Prostate gland (tissue), 2 donors: Measurements from ENCODE around the gene TINAG. TPM values are rescaled to one million over a fixed set of nuclear protein-coding genes. Genes with fewer than 3 reads are reported as not detected.

ENCODE experiments used
- DNase-seq: peaks from one replicate; pipeline ENCODE4 v3.0.0-alpha.2; 2019; ENCODE audit warnings: low spot score
- H3K27ac ChIP-seq, 2 donors: fragments of 200-600 bp; sonication (generic); 2 replicates each; pipeline ENCODE4 v1.5.1; 2017 to 2019
- H3K27me3 ChIP-seq: fragments of 200-600 bp; sonication (generic); replicated peaks from 2 replicates; pipeline ENCODE4 v1.5.1; 2019; ENCODE audit not compliant: insufficient read depth
- H3K36me3 ChIP-seq, 2 donors: fragments of 200-600 bp; sonication (generic); 1 replicate in 1 of 2; 2 replicates in 1 of 2; pipeline versions ENCODE4 v1.5.1 to v1.8.1; 2017 to 2019
- H3K4me1 ChIP-seq: fragments of 200-600 bp; sonication (generic); replicated peaks from 2 replicates; pipeline ENCODE4 v1.5.1; 2019
- H3K4me3 ChIP-seq, 2 donors: fragments of 200-600 bp; sonication (generic); 2 replicates each; pipeline ENCODE4 v1.5.1; 2017 to 2019
- H3K9me3 ChIP-seq: fragments of 200-600 bp; sonication (generic); 2 replicates; pipeline ENCODE4 v1.5.1; 2017
- CTCF ChIP-seq, 4 experiments: fragments of 200-600 bp in 2 of 4; fragments of 450-650 bp in 2 of 4; sonication (generic) in 2 of 4; IDR thresholded peaks; 1 replicate in 3 of 4; 2 replicates in 1 of 4; pipeline ENCODE4 v1.5.1; 2016 to 2019; ENCODE audit warnings: antibody characterized with exemption in 4 of 4, mild to moderate bottlenecking in 2 of 4, moderate library complexity in 2 of 4
- POLR2A ChIP-seq: fragments of 450-650 bp; IDR thresholded peaks from one replicate; pipeline ENCODE4 v1.6.1; 2016; ENCODE audit warnings: antibody characterized with exemption, mild to moderate bottlenecking
- POLR2AphosphoS5 ChIP-seq: sonication (generic); formaldehyde crosslinking; IDR thresholded peaks from one replicate; pipeline ENCODE4 v1.6.1; 2017; ENCODE audit warnings: antibody characterized with exemption
- WGBS: methylation state at CpG from one replicate; pipeline ENCODE4 v1.1.5; 2018; 5-methylcytosine and 5-hydroxymethylcytosine counted together
- intact Hi-C: fragments of 100-400 bp; cut with DNase I; formaldehyde crosslinking; loops from one replicate; pipeline ENCODE4 v1.14.2; 2022
- total RNA-seq, 2 donors: library from RNA; depleted of rRNA; stranded (reverse); fragments of >200 nt; gene quantifications; one replicate each; pipeline ENCODE4 v1.1.0, GENCODE V29; 2016

The TINAG gene
- total RNA-seq, 2 donors from 2014 or later = not detected

- no peak for DNase-seq
- TF ChIP-seq POLR2AphosphoS5 (no peak), POLR2A (no peak), CTCF (IDR thresholded peaks at IDR 0.05) (no peak)
- Histone ChIP-seq H3K4me1 (no peaks in the 10 kb centered on the region), H3K27me3 (no peaks in the 10 kb centered on the region), H3K4me3 (no peak overlapping the region), H3K9me3 (no peaks in the 10 kb centered on the region), H3K36me3 (no peaks in the 10 kb centered on the region), H3K27ac (no peak overlapping the region)
- WGBS = 83% methylated on average over 2 of the region's 2 CpGs
- intact Hi-C loops = no loop called here
These were observed 19.8 kb upstream of the TINAG start for GRCh38 chr6:54288474-54288873.

GRCh38 chr6:54289426-54289825, 18.8 kb upstream of the TINAG start:
- H3K36me3 ChIP-seq = no peaks in the 10 kb centered on the region
- TF ChIP-seq POLR2AphosphoS5 = no peak
- TF ChIP-seq CTCF (IDR thresholded peaks at IDR 0.05) = no peak
- TF ChIP-seq POLR2A = no peak
- H3K4me3 ChIP-seq = no peak overlapping the region
- WGBS = 77% methylated on average over 4 of the region's 4 CpGs
- intact Hi-C loops = no loop called here
- no peak overlapping the region for H3K27ac ChIP-seq
- no peaks in the 10 kb centered on the region for H3K4me1 ChIP-seq
- H3K9me3 ChIP-seq = no peaks in the 10 kb centered on the region
- no peak for DNase-seq
- H3K27me3 ChIP-seq = no peaks in the 10 kb centered on the region

GRCh38 chr6:54291146-54291545, 17.1 kb upstream of the TINAG start:
- no peak for DNase-seq
- 53% methylated on average over 2 of the region's 2 CpGs for WGBS
- TF ChIP-seq CTCF (IDR thresholded peaks at IDR 0.05) = no peak
- no peak for TF ChIP-seq POLR2A
- no peak for TF ChIP-seq POLR2AphosphoS5
- Histone ChIP-seq H3K9me3 (no peaks in the 10 kb centered on the region), H3K36me3 (no peaks in the 10 kb centered on the region), H3K4me3 (no peak overlapping the region), H3K4me1 (no peaks in the 10 kb centered on the region), H3K27me3 (no peaks in the 10 kb centered on the region), H3K27ac (no peak overlapping the region)
- intact Hi-C loops = no loop called here

- WGBS = 68% methylated on average over 2 of the region's 2 CpGs
- intact Hi-C loops = no loop called here
These were observed 16.5 kb upstream of the TINAG start for GRCh38 chr6:54291738-54292137.

More at GRCh38 chr6:54291738-54292137, 16.5 kb upstream of the TINAG start:
- Histone ChIP-seq H3K27ac (no peak overlapping the region), H3K4me3 (no peak overlapping the region), H3K27me3 (no peaks in the 10 kb centered on the region), H3K4me1 (no peaks in the 10 kb centered on the region), H3K9me3 (no peaks in the 10 kb centered on the region), H3K36me3 (no peaks in the 10 kb centered on the region)
- DNase-seq = no peak
- TF ChIP-seq POLR2A = no peak
- no peak for TF ChIP-seq CTCF (IDR thresholded peaks at IDR 0.05)
- no peak for TF ChIP-seq POLR2AphosphoS5
